ENCODE measurements around the gene PHACTR1.

DNA sequence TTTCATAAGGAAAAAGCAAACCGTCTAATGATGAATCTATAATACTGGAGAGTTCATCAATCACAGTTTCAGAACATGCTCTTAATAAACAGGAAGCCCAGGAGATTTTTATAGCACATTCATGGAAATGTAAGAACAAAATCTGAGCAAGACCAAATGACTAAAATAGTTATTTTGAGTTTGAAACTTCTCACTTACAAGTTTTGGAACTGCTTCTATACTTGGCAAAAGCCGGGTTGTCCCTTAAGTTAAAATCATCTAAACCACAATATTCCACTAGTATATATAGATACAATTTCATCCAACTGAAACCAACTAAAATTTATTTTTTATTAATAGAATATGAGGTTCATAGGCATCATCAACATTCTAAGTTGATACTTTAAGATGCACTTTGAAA lies 268.2 kb downstream of the PHACTR1 start:
- TF ChIP-seq POLR2A (IDR thresholded peaks at IDR 0.05; ENCODE audit: low read length) (no peak), GATA1 (IDR thresholded peaks at IDR 0.05; ENCODE audit: low read depth, low read length) (no peak)
